IPS-18a (cell line): ENCODE data around the gene CFAP73.

ENCODE experiments used
- H3K27ac ChIP-seq: one replicate; pipeline ENCODE4 v1.5.1; 2013; ENCODE audit warnings: low read length
- H3K27me3 ChIP-seq: one replicate; pipeline ENCODE4 v1.6.1; 2013; ENCODE audit warnings: mild to moderate bottlenecking, low read length; ENCODE audit not compliant: control insufficient read depth, insufficient read depth
- H3K36me3 ChIP-seq: one replicate; pipeline ENCODE4 v1.6.1; 2013; ENCODE audit warnings: low read depth, low read length; ENCODE audit not compliant: control insufficient read depth
- H3K4me1 ChIP-seq: one replicate; pipeline ENCODE4 v1.6.1; 2013; ENCODE audit warnings: low read depth, low read length; ENCODE audit not compliant: control insufficient read depth
- H3K4me3 ChIP-seq: one replicate; pipeline ENCODE4 v1.5.1; 2013; ENCODE audit warnings: low read length
- H3K9ac ChIP-seq: one replicate; pipeline ENCODE4 v1.6.1; 2013; ENCODE audit warnings: mild to moderate bottlenecking, low read length, moderate library complexity
- H3K9me3 ChIP-seq: one replicate; pipeline ENCODE4 v1.6.1; 2013; ENCODE audit warnings: low read depth, low read length; ENCODE audit not compliant: control insufficient read depth

The CFAP73 gene

GRCh38 chr12:113162102-113163029 is 12.8 kb downstream of the CFAP73 start:
- no peak overlapping the region for H3K4me3 ChIP-seq
- H3K9me3 ChIP-seq, result no peaks in the 10 kb centered on the region
- no peak overlapping the region for H3K9ac ChIP-seq
- H3K27ac ChIP-seq, result no peak overlapping the region
- H3K36me3 ChIP-seq, result peaks cover 51% of the 10 kb centered on the region
- H3K4me1 ChIP-seq, result peaks cover 11% of the 10 kb centered on the region
- no peaks in the 10 kb centered on the region for H3K27me3 ChIP-seq

GRCh38 chr12:113163030-113163360 is 13.5 kb downstream of the CFAP73 start:
- Histone ChIP-seq H3K9me3 (no peaks in the 10 kb centered on the region), H3K27me3 (no peaks in the 10 kb centered on the region), H3K36me3 (peaks cover 52% of the 10 kb centered on the region), H3K9ac (no peak overlapping the region), H3K4me1 (peaks cover 11% of the 10 kb centered on the region), H3K4me3 (no peak overlapping the region), H3K27ac (no peak overlapping the region)

GRCh38 chr12:113164014-113164413 is 14.5 kb downstream of the CFAP73 start:
- Histone ChIP-seq H3K27ac (no peak overlapping the region), H3K9ac (no peak overlapping the region), H3K4me3 (no peak overlapping the region), H3K36me3 (peaks cover 52% of the 10 kb centered on the region), H3K4me1 (peaks cover 11% of the 10 kb centered on the region), H3K9me3 (no peaks in the 10 kb centered on the region), H3K27me3 (no peaks in the 10 kb centered on the region)

DNA sequence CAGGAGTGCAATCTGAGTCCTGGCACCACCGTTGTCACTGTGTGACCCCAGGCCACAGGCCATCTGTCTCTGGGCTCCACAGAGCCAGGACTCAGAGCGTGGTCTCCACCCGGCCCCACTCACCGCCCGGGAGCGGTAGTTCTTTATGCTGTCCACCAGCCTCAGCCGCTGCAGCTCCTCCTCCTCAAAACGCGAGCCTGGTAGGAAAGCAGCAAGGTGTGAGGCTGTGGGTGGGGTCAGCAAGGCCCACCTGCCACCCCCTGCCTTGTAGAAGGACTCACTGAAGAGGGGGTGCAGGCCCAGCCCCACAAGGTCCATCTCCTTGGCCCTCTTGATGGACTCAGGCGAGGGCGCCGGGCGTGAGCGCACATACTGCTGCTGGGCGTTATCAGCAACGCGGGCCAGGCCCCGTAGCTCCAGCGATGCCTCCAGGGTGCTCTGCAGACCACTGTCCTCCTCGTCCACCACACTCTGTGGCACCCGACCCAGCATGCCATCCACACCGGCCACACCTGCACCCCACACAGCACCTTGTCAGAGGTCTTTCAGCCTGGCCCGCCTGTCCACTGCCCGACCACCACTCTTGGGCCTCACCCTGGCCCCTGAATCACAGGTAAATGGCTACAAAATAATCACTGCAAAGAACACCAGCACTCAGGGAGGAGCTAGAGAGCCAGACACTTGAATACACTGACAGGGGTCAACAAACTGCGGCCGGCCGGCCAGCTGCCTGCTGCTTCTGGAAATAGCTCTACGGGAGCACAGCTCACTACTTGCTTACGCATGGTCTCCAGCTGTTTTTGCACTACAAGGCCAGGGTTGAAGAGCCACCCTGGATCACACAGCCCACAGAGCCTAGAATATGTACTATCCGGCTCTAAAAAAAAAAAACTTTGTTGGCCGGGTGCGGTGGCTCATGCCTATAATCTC is 16.3 kb downstream of the CFAP73 start:
- peaks cover 49% of the 10 kb centered on the region for H3K36me3 ChIP-seq
- no peak overlapping the region for H3K4me3 ChIP-seq
- H3K9ac ChIP-seq, result no peak overlapping the region
- no peaks in the 10 kb centered on the region for H3K27me3 ChIP-seq
- no peaks in the 10 kb centered on the region for H3K9me3 ChIP-seq
- H3K4me1 ChIP-seq, result peaks cover 11% of the 10 kb centered on the region
- H3K27ac ChIP-seq, result no peak overlapping the region

DNA sequence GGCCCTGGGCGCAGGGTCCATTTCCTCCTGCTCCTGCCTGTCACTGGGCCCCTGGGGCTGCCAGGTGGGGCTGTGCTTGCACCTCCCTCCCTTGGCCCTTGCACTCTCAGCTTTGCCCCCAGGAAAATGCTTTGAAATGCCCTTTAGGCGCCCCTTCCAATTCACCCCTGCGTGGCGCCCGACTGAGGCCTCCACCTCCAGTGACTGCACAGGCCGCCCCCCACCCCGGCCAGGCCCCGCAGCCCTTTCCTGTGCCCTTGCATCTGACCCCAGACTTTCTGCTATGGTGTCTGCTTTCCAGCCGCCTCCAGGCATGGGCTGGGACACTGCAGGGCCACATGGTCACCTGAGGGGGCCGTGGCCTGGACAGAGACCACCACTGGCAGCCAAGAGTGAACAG is 18.3 kb downstream of the CFAP73 start:
- Histone ChIP-seq H3K9ac (no peak overlapping the region), H3K27me3 (no peaks in the 10 kb centered on the region), H3K27ac (no peak overlapping the region), H3K36me3 (peaks cover 68% of the 10 kb centered on the region), H3K4me1 (no peaks in the 10 kb centered on the region), H3K4me3 (no peak overlapping the region), H3K9me3 (no peaks in the 10 kb centered on the region)

GRCh38 chr12:113169697-113170096 is 20.2 kb downstream of the CFAP73 start:
- H3K36me3 ChIP-seq, result peaks cover 77% of the 10 kb centered on the region
- no peaks in the 10 kb centered on the region for H3K4me1 ChIP-seq

DNA sequence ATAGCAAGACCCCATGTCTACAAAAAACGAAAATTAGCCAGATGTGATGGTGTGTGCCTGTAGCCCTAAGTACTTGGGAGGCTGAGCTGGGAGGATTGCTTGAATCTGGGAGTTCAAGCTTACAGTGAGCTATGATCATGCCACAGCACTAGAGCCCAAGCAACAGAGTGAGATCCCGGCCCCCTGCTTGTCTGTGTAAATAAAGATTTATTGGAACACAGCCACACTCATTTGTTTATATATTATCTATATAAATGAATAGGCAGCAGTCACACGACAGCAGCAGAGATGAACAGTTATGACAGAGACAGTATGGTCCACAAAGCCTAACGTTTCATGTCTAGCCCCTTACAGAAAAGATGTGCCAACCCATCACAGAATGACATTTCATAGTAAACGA is 20.9 kb downstream of the CFAP73 start:
- Histone ChIP-seq H3K9ac (no peak overlapping the region), H3K27me3 (no peaks in the 10 kb centered on the region), H3K36me3 (peaks cover 74% of the 10 kb centered on the region), H3K9me3 (no peaks in the 10 kb centered on the region), H3K27ac (no peak overlapping the region), H3K4me1 (no peaks in the 10 kb centered on the region), H3K4me3 (no peak overlapping the region)

More at GRCh38 chr12:113169697-113170096, 20.2 kb downstream of the CFAP73 start:
- no peaks in the 10 kb centered on the region for H3K9me3 ChIP-seq
- no peak overlapping the region for H3K9ac ChIP-seq
- no peak overlapping the region for H3K27ac ChIP-seq
- no peak overlapping the region for H3K4me3 ChIP-seq
- no peaks in the 10 kb centered on the region for H3K27me3 ChIP-seq

- Histone ChIP-seq H3K27me3 (no peaks in the 10 kb centered on the region), H3K9ac (no peak overlapping the region), H3K4me1 (no peaks in the 10 kb centered on the region), H3K27ac (no peak overlapping the region), H3K9me3 (no peaks in the 10 kb centered on the region), H3K36me3 (peaks cover 70% of the 10 kb centered on the region), H3K4me3 (no peak overlapping the region)
These were observed 21.4 kb downstream of the CFAP73 start for GRCh38 chr12:113170926-113171325.

GRCh38 chr12:113171543-113171942 is 22.0 kb downstream of the CFAP73 start:
- Histone ChIP-seq H3K36me3 (peaks cover 69% of the 10 kb centered on the region), H3K4me3 (no peak overlapping the region), H3K4me1 (no peaks in the 10 kb centered on the region), H3K27ac (no peak overlapping the region), H3K27me3 (no peaks in the 10 kb centered on the region), H3K9me3 (no peaks in the 10 kb centered on the region), H3K9ac (no peak overlapping the region)

GRCh38 chr12:113172185-113172584 is 22.7 kb downstream of the CFAP73 start:
- no peak overlapping the region for H3K9ac ChIP-seq
- H3K27me3 ChIP-seq, result no peaks in the 10 kb centered on the region
- H3K27ac ChIP-seq, result no peak overlapping the region
- H3K4me3 ChIP-seq, result no peak overlapping the region
- no peaks in the 10 kb centered on the region for H3K4me1 ChIP-seq
- no peaks in the 10 kb centered on the region for H3K9me3 ChIP-seq
- peaks cover 70% of the 10 kb centered on the region for H3K36me3 ChIP-seq

- Histone ChIP-seq H3K27ac (no peak overlapping the region), H3K4me3 (no peak overlapping the region), H3K27me3 (no peaks in the 10 kb centered on the region), H3K4me1 (no peaks in the 10 kb centered on the region), H3K9ac (no peak overlapping the region), H3K36me3 (peaks cover 76% of the 10 kb centered on the region), H3K9me3 (no peaks in the 10 kb centered on the region)
These were observed 23.7 kb downstream of the CFAP73 start for GRCh38 chr12:113173081-113173698.
